ENCODE measurements around the gene NOTO.

GRCh38 chr2:73162856-73163391 is 39.5 kb upstream of the NOTO start:
- no peak for TF ChIP-seq EP300 (IDR thresholded peaks at IDR 0.05)
- TF ChIP-seq POLR2A (IDR thresholded peaks at IDR 0.05): no peak
- TF ChIP-seq CTCF (IDR thresholded peaks at IDR 0.05): no peak

Measured in upper lobe of left lung (tissue), 4 donors.